Breast epithelium (tissue), 4 donors: ENCODE measurements around the gene MRAS. TPM values are rescaled to one million over a fixed set of nuclear protein-coding genes. Genes with fewer than 3 reads are reported as not detected.

Experiments
- DNase-seq, 2 donors: peaks; one replicate each; pipeline ENCODE4 v3.0.0-alpha.2; 2019; ENCODE audit warnings: low spot score in 2 of 2
- H3K27ac ChIP-seq, 2 donors: fragments of 200-600 bp; sonication (generic) in 1 of 2; one replicate each; pipeline ENCODE4 v1.5.1; 2016 to 2019; ENCODE audit warnings: mild to moderate bottlenecking in 1 of 2
- H3K27me3 ChIP-seq, 2 donors: fragments of 200-600 bp; sonication (generic) in 1 of 2; one replicate each; pipeline versions ENCODE4 v1.5.1 to v1.6.0; 2017 to 2019; ENCODE audit warnings: control low read depth in 1 of 2, mild to moderate bottlenecking in 1 of 2
- H3K36me3 ChIP-seq: fragments of 200-600 bp; one replicate; pipeline ENCODE4 v1.5.1; 2019
- H3K4me1 ChIP-seq, 2 donors: fragments of 200-600 bp; sonication (generic); one replicate each; pipeline ENCODE4 v1.5.1; 2016 to 2019; ENCODE audit warnings: control low read depth in 1 of 2
- H3K4me3 ChIP-seq, 3 donors: fragments of 200-600 bp; sonication (generic); 1 replicate in 2 of 3; 2 replicates in 1 of 3; pipeline ENCODE4 v1.5.1; 2016 to 2019; ENCODE audit warnings: mild to moderate bottlenecking in 3 of 3, moderate library complexity in 2 of 3
- H3K9me3 ChIP-seq, 2 donors: fragments of 200-600 bp; sonication (generic) in 1 of 2; one replicate each; pipeline ENCODE4 v1.5.1; 2016 to 2019; ENCODE audit warnings: control low read depth in 1 of 2
- POLR2A ChIP-seq: fragments of 450-650 bp; IDR thresholded peaks from one replicate; pipeline ENCODE4 v1.6.1; 2016; ENCODE audit warnings: antibody characterized with exemption, mild to moderate bottlenecking, moderate library complexity
- POLR2AphosphoS5 ChIP-seq, 3 donors: sonication (generic); formaldehyde crosslinking; IDR thresholded peaks; one replicate each; pipeline ENCODE4 v1.6.1; 2017; ENCODE audit warnings: antibody characterized with exemption in 3 of 3
- intact Hi-C: fragments of 100-400 bp; cut with DNase I; formaldehyde crosslinking; loops from one replicate; pipeline ENCODE4 v1.15.1; 2023; ENCODE audit warnings: low total_unique reads
- total RNA-seq, 3 donors: library from RNA; depleted of rRNA; stranded (reverse); fragments of >200 nt; gene quantifications; one replicate each; pipeline ENCODE4 v1.1.0, GENCODE V29; 2016
- TF ChIP-seq, protein P1 (sequence below), 3 donors: fragments of 450-650 bp; IDR thresholded peaks; one replicate each; pipeline ENCODE4 v1.5.1; 2016 to 2017; ENCODE audit warnings: antibody characterized with exemption in 3 of 3, mild to moderate bottlenecking in 3 of 3, moderate library complexity in 3 of 3

Gene MRAS
- total RNA-seq, 3 donors from 2014 or later, result 39.0 to 157 (median 74.8) TPM

DNA sequence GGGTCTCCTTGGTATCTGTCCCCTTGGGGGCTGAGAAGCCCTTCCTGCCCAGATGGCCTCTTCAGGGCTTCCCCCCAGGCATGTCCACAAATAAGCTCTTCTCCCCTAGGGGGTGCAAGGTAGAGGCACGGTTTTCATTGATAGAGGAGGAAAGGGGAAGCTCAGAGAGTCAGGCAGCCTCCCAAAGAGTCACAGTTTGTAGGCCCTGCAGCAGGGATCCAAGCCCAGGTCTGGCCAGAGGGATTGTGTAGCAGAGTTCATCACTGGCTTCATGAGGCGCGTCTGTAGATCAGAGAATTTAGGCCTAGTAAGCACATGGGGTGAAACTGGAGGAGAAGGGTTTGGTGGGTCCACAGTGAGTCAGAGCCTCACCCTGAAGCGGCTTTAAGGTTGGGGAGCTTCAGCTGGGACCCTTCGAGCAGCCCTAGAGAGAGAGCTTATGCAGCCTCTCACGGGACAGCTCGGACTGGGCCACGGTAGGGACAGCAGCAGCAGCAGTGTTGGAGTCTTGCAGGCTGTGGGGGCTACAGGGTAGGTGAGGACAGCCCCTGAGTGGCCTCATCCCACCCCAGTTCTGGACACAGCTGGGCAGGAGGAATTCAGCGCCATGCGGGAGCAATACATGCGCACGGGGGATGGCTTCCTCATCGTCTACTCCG is 48.5 kb downstream of the MRAS start:
- Histone ChIP-seq H3K36me3 (no peaks in the 10 kb centered on the region), H3K4me1 (no peaks in the 10 kb centered on the region), H3K27me3 (no peaks in the 10 kb centered on the region), H3K4me3 (no peak overlapping the region), H3K27ac (no peak overlapping the region), H3K9me3 (no peaks in the 10 kb centered on the region)
- DNase-seq, result no peak
- no peak for TF ChIP-seq POLR2A
- no peak for TF ChIP-seq POLR2AphosphoS5 (IDR thresholded peaks at IDR 0.05)
- TF ChIP-seq, protein P1, sequence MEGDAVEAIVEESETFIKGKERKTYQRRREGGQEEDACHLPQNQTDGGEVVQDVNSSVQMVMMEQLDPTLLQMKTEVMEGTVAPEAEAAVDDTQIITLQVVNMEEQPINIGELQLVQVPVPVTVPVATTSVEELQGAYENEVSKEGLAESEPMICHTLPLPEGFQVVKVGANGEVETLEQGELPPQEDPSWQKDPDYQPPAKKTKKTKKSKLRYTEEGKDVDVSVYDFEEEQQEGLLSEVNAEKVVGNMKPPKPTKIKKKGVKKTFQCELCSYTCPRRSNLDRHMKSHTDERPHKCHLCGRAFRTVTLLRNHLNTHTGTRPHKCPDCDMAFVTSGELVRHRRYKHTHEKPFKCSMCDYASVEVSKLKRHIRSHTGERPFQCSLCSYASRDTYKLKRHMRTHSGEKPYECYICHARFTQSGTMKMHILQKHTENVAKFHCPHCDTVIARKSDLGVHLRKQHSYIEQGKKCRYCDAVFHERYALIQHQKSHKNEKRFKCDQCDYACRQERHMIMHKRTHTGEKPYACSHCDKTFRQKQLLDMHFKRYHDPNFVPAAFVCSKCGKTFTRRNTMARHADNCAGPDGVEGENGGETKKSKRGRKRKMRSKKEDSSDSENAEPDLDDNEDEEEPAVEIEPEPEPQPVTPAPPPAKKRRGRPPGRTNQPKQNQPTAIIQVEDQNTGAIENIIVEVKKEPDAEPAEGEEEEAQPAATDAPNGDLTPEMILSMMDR (IDR thresholded peaks at IDR 0.05), result no peak
- intact Hi-C loops, result no loop called here

DNA sequence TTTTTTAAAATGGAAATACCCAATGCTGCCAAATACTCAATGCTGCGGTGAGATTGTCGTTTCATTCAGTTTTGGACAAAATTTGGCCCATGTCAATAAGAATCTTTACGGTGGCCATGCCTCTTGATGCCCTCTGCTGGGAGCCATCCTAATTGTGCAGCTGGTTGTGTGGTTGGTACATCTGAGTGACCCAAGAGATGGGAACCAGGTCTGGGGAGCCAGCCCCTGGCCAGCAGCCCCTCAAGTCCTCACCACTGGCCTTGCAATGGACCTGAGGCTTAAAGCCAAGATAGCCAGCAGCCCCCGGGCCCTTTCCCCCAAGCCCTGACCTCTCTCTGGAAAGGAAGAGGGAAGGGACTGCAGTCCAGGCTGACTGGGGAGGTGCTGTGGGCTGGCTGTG is 49.6 kb downstream of the MRAS start:
- TF ChIP-seq POLR2A (no peak), POLR2AphosphoS5 (IDR thresholded peaks at IDR 0.05) (no peak)
- TF ChIP-seq, protein P1 (IDR thresholded peaks at IDR 0.05), result no peak
- H3K9me3 ChIP-seq, result no peaks in the 10 kb centered on the region
- no peaks in the 10 kb centered on the region for H3K4me1 ChIP-seq
- no peak for DNase-seq
- no peak overlapping the region for H3K4me3 ChIP-seq
- no peaks in the 10 kb centered on the region for H3K27me3 ChIP-seq
- H3K36me3 ChIP-seq, result no peaks in the 10 kb centered on the region
- no peak overlapping the region for H3K27ac ChIP-seq
- intact Hi-C loops, result no loop called here

DNA sequence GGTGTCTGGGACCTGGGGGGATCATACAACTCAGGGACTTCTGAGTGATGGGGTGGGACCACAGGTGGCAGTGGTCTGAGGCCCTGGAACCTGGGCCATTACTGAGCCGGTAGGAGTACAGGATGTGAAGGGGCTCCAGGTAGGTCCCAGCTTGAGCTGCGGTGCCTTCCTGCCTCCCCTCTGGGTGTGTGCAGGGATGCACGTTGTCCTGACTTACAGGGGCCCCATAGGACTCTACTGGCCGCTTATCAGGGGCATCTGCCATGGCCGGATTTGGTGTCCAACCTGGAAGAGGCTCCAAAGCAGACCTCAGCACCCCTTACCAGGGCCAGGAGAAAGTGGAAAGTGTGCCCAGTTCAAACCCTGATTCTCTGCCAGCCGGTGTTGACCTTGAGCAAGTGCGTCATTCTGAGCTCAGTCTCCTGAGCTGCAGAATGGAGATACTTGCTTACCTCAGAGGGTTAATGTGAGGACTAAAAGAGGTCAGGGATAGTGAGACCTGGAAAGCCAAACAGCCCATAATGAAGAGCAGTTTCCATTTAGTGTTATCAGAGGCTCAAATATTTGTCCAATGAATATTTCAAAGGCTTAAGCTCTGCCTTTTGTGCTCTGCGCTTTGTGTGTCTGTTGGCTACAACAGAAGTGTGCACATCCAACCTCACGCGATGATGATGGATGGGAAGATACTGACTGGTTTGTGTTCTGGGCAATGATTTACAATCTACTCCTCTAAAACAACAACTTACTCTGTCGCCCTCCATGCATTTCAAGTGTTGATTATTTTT is 50.6 kb downstream of the MRAS start:
- no peak for DNase-seq
- no peaks in the 10 kb centered on the region for H3K4me1 ChIP-seq
- intact Hi-C loops, result no loop called here
- H3K4me3 ChIP-seq, result no peak overlapping the region
- no peaks in the 10 kb centered on the region for H3K27me3 ChIP-seq
- no peaks in the 10 kb centered on the region for H3K9me3 ChIP-seq
- peaks cover 5% of the 10 kb centered on the region for H3K36me3 ChIP-seq
- no peak for TF ChIP-seq POLR2AphosphoS5 (IDR thresholded peaks at IDR 0.05)
- TF ChIP-seq, protein P1 (IDR thresholded peaks at IDR 0.05), result no peak
- TF ChIP-seq POLR2A, result no peak
- no peak overlapping the region for H3K27ac ChIP-seq

DNA sequence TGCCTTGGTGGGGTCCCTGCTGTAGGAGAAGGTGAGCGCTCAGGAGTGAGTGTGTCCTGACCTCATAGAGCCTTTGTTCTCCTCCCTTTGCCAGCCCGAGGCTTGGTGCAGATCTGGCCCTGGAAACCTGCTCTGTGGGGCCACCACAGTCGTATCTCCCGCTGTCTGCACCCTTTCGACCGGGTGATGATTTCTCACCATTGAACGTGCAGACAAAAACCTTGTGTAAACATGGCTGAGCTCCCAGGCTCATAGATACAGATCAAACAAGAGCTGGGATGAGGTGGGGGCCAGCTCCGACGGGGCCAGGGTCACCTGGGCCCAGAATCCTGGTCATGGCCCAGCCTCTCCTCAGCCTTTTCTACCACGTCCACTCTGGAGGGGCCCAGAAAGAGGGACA is 51.4 kb downstream of the MRAS start:
- Histone ChIP-seq H3K9me3 (no peaks in the 10 kb centered on the region), H3K27ac (no peak overlapping the region), H3K27me3 (no peaks in the 10 kb centered on the region), H3K4me3 (no peak overlapping the region), H3K36me3 (peaks cover 5% of the 10 kb centered on the region), H3K4me1 (no peaks in the 10 kb centered on the region)
- intact Hi-C loops, result loop anchor here (10.0 kb wide), 1 partner anchor 145 kb away; no protein-coding TSS in a partner anchor
- no peak for TF ChIP-seq POLR2AphosphoS5 (IDR thresholded peaks at IDR 0.05)
- no peak for TF ChIP-seq POLR2A
- TF ChIP-seq, protein P1 (IDR thresholded peaks at IDR 0.05), result no peak
- no peak for DNase-seq

DNA sequence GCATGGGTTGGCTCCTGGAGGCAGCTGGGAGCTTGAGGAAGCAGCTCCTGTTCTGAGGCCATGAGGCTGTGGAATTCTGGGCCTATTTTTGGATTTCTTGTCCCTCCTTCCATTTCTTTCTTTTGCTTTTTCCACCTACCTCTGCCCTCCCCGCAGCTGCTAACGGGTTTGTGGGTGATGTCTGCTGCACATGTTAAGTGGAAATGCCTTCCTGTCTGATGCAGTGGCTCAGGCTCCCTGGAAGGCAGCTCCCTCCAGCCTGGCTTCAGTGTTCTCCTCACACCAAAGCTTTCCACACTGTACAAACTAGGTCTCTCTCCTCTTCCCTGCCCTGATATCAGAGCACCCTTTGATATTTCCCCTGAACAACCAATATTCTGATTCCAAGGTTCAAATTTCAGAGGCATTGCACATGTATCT is 52.3 kb downstream of the MRAS start:
- intact Hi-C loops, result loop anchor here (10.0 kb wide), 1 partner anchor 146 kb away; no protein-coding TSS in a partner anchor
- H3K36me3 ChIP-seq, result peaks cover 5% of the 10 kb centered on the region
- no peak for DNase-seq

More for the DNA sequence above, 52.3 kb downstream of the MRAS start:
- Histone ChIP-seq H3K9me3 (no peaks in the 10 kb centered on the region), H3K4me3 (no peak overlapping the region), H3K27ac (no peak overlapping the region), H3K4me1 (no peaks in the 10 kb centered on the region), H3K27me3 (no peaks in the 10 kb centered on the region)
- TF ChIP-seq POLR2A, result no peak
- TF ChIP-seq, protein P1 (IDR thresholded peaks at IDR 0.05), result no peak
